NCI-H187 treated with DMSO at 0.1 percent for 48 hours (cell line): ENCODE measurements around the gene GREB1L.
A peak's percentile ranks its signal among the peaks of the same experiment; 100 is the strongest.

Experiments used
- DNase-seq: peaks from one replicate; lab custom pipeline; 2025; lab: John Stamatoyannopoulos, UW

Gene GREB1L

GRCh38 chr18:21489119-21489750 is 247.2 kb downstream of the GREB1L start:
- DNase-seq = peak; percentile 2

- DNase-seq = no peak
Measured at GRCh38 chr18:21489919-21490495, 248.0 kb downstream of the GREB1L start.

GRCh38 chr18:21490748-21491147 is 248.7 kb downstream of the GREB1L start:
- DNase-seq = no peak

GRCh38 chr18:21496277-21496835 is 254.3 kb downstream of the GREB1L start:
- no peak for DNase-seq

GRCh38 chr18:21499997-21500396 is 258.0 kb downstream of the GREB1L start:
- no peak for DNase-seq

- DNase-seq = no peak
Measured at GRCh38 chr18:21502661-21503060, 260.6 kb downstream of the GREB1L start.

GRCh38 chr18:21507913-21508701 is 266.1 kb downstream of the GREB1L start:
- no peak for DNase-seq

GRCh38 chr18:21509062-21509461 is 267.0 kb downstream of the GREB1L start:
- no peak for DNase-seq

GRCh38 chr18:21513292-21513691 is 271.3 kb downstream of the GREB1L start:
- DNase-seq = no peak

- no peak for DNase-seq
Measured at GRCh38 chr18:21513741-21514140, 271.7 kb downstream of the GREB1L start.

- DNase-seq = no peak
Measured at GRCh38 chr18:21522530-21522929, 280.5 kb downstream of the GREB1L start.

GRCh38 chr18:21525916-21526315 is 283.9 kb downstream of the GREB1L start:
- DNase-seq = no peak

- no peak for DNase-seq
Measured at GRCh38 chr18:21526463-21526862, 284.4 kb downstream of the GREB1L start.

- no peak for DNase-seq
Measured at GRCh38 chr18:21534327-21534726, 292.3 kb downstream of the GREB1L start.

- DNase-seq = no peak
Measured at GRCh38 chr18:21538230-21538629, 296.2 kb downstream of the GREB1L start.

- DNase-seq = no peak
Measured at GRCh38 chr18:21546423-21546822, 304.4 kb downstream of the GREB1L start.

- no peak for DNase-seq
Measured at GRCh38 chr18:21548647-21549046, 306.6 kb downstream of the GREB1L start.

- DNase-seq = no peak
Measured at GRCh38 chr18:21550510-21550970, 308.5 kb downstream of the GREB1L start.

- no peak for DNase-seq
Measured at GRCh38 chr18:21557607-21558253, 315.7 kb downstream of the GREB1L start.

GRCh38 chr18:21559195-21559594 is 317.2 kb downstream of the GREB1L start:
- DNase-seq = no peak

GRCh38 chr18:21571772-21572171 is 329.7 kb downstream of the GREB1L start:
- no peak for DNase-seq
